ENCODE measurements around the gene CXCR4.
A peak's percentile ranks its signal among the peaks of the same experiment; 100 is the strongest.

CXCR4 gene

DNA sequence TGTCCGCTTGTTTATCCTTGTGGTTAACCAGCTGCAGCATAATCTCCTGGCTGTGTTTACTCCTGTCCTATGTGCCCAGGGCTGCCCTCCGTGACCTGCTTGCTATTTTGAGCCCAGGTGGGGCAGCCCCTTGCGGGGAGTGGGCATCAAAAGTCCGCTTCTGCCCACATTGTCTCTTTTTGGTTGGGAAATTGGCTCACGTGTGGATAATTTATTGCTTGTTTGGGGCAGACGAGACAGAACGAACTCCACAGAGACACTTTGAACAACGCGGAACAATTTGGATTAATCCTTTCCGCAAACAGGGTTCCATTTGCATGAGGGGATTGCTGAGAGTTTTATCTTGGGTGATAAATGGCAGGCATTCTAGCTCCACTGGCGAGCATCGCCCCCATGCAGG, 8.1 kb upstream of the CXCR4 start:
- ATAC-seq (ENCODE audit: insufficient read depth, low read depth) (no peak), DNase-seq (no peak)
- H3K36me3 ChIP-seq (ENCODE audit: insufficient read depth, low read length): no peaks in the 10 kb centered on the region
- H3K4me2 ChIP-seq (ENCODE audit: insufficient read depth, low read length): no peak overlapping the region
- H3K9me3 ChIP-seq (ENCODE audit: insufficient read depth, low read length, severe bottlenecking): no peaks in the 10 kb centered on the region
- H3K4me3 ChIP-seq (ENCODE audit: low read depth in 1 of 2, low read length in 2 of 2): no peak overlapping the region
- no peak overlapping the region for H3K9ac ChIP-seq (ENCODE audit: low read depth, low read length)
- no peaks in the 10 kb centered on the region for H4K20me1 ChIP-seq (ENCODE audit: insufficient read depth, low read length)
- 0 out of 2 replicates have a peak overlapping the region, but pooled peaks have one; percentile 6 for H3K27ac ChIP-seq (ENCODE audit: low read length)
- no peak overlapping the region for H2AFZ ChIP-seq (ENCODE audit: low read depth, low read length)
- H3K4me1 ChIP-seq (ENCODE audit: insufficient read depth, low read length): peaks cover 68% of the 10 kb centered on the region
- H3K79me2 ChIP-seq (ENCODE audit: insufficient read depth, low read length): 0 out of 2 replicates have a peak, but pooled peaks cover 2% of the 10 kb centered on the region
- TF ChIP-seq EZH2 (IDR thresholded peaks at IDR 0.05; ENCODE audit: borderline replicate concordance, low read depth, low read length, severe bottlenecking): no peak
- TF ChIP-seq, protein P1, sequence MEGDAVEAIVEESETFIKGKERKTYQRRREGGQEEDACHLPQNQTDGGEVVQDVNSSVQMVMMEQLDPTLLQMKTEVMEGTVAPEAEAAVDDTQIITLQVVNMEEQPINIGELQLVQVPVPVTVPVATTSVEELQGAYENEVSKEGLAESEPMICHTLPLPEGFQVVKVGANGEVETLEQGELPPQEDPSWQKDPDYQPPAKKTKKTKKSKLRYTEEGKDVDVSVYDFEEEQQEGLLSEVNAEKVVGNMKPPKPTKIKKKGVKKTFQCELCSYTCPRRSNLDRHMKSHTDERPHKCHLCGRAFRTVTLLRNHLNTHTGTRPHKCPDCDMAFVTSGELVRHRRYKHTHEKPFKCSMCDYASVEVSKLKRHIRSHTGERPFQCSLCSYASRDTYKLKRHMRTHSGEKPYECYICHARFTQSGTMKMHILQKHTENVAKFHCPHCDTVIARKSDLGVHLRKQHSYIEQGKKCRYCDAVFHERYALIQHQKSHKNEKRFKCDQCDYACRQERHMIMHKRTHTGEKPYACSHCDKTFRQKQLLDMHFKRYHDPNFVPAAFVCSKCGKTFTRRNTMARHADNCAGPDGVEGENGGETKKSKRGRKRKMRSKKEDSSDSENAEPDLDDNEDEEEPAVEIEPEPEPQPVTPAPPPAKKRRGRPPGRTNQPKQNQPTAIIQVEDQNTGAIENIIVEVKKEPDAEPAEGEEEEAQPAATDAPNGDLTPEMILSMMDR (IDR thresholded peaks at IDR 0.05; ENCODE audit: borderline replicate concordance, extremely low read depth, low read length, poor library complexity, severe bottlenecking): no peak
- H3K27me3 ChIP-seq (ENCODE audit: insufficient read depth, low read length, poor library complexity): no peaks in the 10 kb centered on the region

DNA sequence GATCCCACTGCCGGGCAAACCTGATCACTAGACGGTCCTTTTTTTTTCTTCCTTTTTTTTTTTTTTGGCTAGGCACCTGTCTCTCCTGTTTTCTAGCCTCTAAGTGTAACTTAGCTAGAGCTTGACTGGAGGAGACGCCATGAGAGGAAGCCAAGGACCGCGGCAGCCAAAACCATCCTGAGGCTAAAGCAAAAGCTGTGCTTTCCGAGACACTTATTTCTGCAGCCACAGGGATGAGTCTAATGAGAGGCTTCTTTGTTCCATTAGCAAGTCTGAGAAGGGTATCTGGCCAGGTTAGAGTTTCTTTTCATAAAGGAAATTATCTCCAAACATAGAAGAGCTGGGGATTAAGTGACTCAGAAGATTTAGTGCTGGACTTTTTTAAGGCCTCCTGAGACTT, 7.3 kb upstream of the CXCR4 start:
- no peak overlapping the region for H3K4me2 ChIP-seq (ENCODE audit: insufficient read depth, low read length)
- H3K27ac ChIP-seq (ENCODE audit: low read length): peak overlapping the region; percentile 41
- H3K9me3 ChIP-seq (ENCODE audit: insufficient read depth, low read length, severe bottlenecking): no peaks in the 10 kb centered on the region
- no peaks in the 10 kb centered on the region for H3K27me3 ChIP-seq (ENCODE audit: insufficient read depth, low read length, poor library complexity)
- H3K4me3 ChIP-seq (ENCODE audit: low read depth in 1 of 2, low read length in 2 of 2): no peak overlapping the region
- TF ChIP-seq, protein P1 (IDR thresholded peaks at IDR 0.05; ENCODE audit: borderline replicate concordance, extremely low read depth, low read length, poor library complexity, severe bottlenecking): no peak
- no peak for TF ChIP-seq EZH2 (IDR thresholded peaks at IDR 0.05; ENCODE audit: borderline replicate concordance, low read depth, low read length, severe bottlenecking)
- no peak for ATAC-seq (ENCODE audit: insufficient read depth, low read depth)
- no peaks in the 10 kb centered on the region for H3K79me2 ChIP-seq (ENCODE audit: insufficient read depth, low read length)
- H4K20me1 ChIP-seq (ENCODE audit: insufficient read depth, low read length): no peaks in the 10 kb centered on the region
- DNase-seq: no peak
- peaks cover 60% of the 10 kb centered on the region for H3K4me1 ChIP-seq (ENCODE audit: insufficient read depth, low read length)
- H3K36me3 ChIP-seq (ENCODE audit: insufficient read depth, low read length): no peaks in the 10 kb centered on the region
- no peak overlapping the region for H3K9ac ChIP-seq (ENCODE audit: low read depth, low read length)
- no peak overlapping the region for H2AFZ ChIP-seq (ENCODE audit: low read depth, low read length)

DNA sequence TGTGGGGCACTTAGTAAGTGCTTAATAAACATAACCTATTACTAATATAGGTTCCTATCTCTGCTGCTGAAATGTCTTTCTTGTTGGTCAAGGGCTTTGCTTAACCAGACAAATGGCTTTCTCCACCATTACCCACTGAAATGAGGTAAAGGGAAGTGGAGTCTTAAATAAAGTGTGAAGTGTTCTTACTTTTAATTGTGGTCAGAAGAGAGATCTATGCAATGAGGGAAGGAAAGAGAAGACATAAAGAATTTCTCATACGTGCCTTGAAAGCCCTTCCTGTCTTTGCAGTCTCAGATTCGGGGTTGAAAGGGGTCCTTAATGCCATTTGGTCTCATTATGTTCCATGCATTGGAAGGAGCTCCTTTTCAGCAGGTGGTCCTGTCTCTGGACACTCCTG, 6.9 kb upstream of the CXCR4 start:
- no peak overlapping the region; the same call in 1 of the 2 replicates for H3K27ac ChIP-seq (ENCODE audit: low read length)
- H3K79me2 ChIP-seq (ENCODE audit: insufficient read depth, low read length): no peaks in the 10 kb centered on the region
- H3K9ac ChIP-seq (ENCODE audit: low read depth, low read length): no peak overlapping the region
- no peak overlapping the region for H3K4me2 ChIP-seq (ENCODE audit: insufficient read depth, low read length)
- H3K4me1 ChIP-seq (ENCODE audit: insufficient read depth, low read length): peaks cover 59% of the 10 kb centered on the region
- no peak for TF ChIP-seq EZH2 (IDR thresholded peaks at IDR 0.05; ENCODE audit: borderline replicate concordance, low read depth, low read length, severe bottlenecking)
- TF ChIP-seq, protein P1 (IDR thresholded peaks at IDR 0.05; ENCODE audit: borderline replicate concordance, extremely low read depth, low read length, poor library complexity, severe bottlenecking): no peak
- no peak for DNase-seq
- no peaks in the 10 kb centered on the region for H3K36me3 ChIP-seq (ENCODE audit: insufficient read depth, low read length)
- H3K4me3 ChIP-seq (ENCODE audit: low read depth in 1 of 2, low read length in 2 of 2): no peak overlapping the region
- H3K27me3 ChIP-seq (ENCODE audit: insufficient read depth, low read length, poor library complexity): no peaks in the 10 kb centered on the region
- H2AFZ ChIP-seq (ENCODE audit: low read depth, low read length): no peak overlapping the region
- no peak for ATAC-seq (ENCODE audit: insufficient read depth, low read depth)
- no peaks in the 10 kb centered on the region for H4K20me1 ChIP-seq (ENCODE audit: insufficient read depth, low read length)
- no peaks in the 10 kb centered on the region for H3K9me3 ChIP-seq (ENCODE audit: insufficient read depth, low read length, severe bottlenecking)

DNA sequence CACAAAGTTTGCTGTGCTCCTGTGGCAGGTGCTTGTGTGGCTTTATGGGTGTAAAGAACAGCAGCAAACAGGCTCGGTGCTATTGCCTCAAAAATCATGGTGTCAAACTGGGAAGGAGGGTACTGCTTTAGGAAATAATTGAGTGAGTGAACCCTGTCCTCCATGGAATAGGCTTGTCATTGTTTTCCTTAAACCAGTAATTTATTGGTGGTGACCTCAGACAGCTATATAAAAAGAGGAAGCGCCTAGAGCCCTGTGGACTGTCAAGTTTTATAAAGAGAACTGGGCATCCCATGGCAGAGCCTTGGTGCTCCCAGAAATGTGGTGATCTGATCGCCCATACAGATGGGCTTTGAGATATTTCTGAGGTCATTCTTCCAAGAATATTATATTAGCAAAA, 4.7 kb upstream of the CXCR4 start:
- no peaks in the 10 kb centered on the region for H3K9me3 ChIP-seq (ENCODE audit: insufficient read depth, low read length, severe bottlenecking)
- peaks cover 53% of the 10 kb centered on the region for H3K4me1 ChIP-seq (ENCODE audit: insufficient read depth, low read length)
- H3K36me3 ChIP-seq (ENCODE audit: insufficient read depth, low read length): no peaks in the 10 kb centered on the region; the same call in 1 of the 2 replicates
- H3K79me2 ChIP-seq (ENCODE audit: insufficient read depth, low read length): peaks cover 7% of the 10 kb centered on the region
- no peak overlapping the region for H3K4me2 ChIP-seq (ENCODE audit: insufficient read depth, low read length)
- no peak overlapping the region for H2AFZ ChIP-seq (ENCODE audit: low read depth, low read length)
- H3K4me3 ChIP-seq (ENCODE audit: low read depth in 1 of 2, low read length in 2 of 2): no peak overlapping the region
- DNase-seq: no peak
- TF ChIP-seq, protein P1 (IDR thresholded peaks at IDR 0.05; ENCODE audit: borderline replicate concordance, extremely low read depth, low read length, poor library complexity, severe bottlenecking): no peak
- TF ChIP-seq EZH2 (IDR thresholded peaks at IDR 0.05; ENCODE audit: borderline replicate concordance, low read depth, low read length, severe bottlenecking): no peak
- no peaks in the 10 kb centered on the region for H3K27me3 ChIP-seq (ENCODE audit: insufficient read depth, low read length, poor library complexity)
- H3K27ac ChIP-seq (ENCODE audit: low read length): no peak overlapping the region
- ATAC-seq (ENCODE audit: insufficient read depth, low read depth): no peak
- no peak overlapping the region for H3K9ac ChIP-seq (ENCODE audit: low read depth, low read length)
- H4K20me1 ChIP-seq (ENCODE audit: insufficient read depth, low read length): no peaks in the 10 kb centered on the region

Data from DND-41 (cell line).